GM12872 (cell line): ENCODE measurements around the gene MAN1C1.

Source experiments
- TF ChIP-seq, protein P1 (sequence below): IDR thresholded peaks from 3 replicates; pipeline ENCODE4 v1.5.1; 2011; ENCODE audit warnings: low read depth, mild to moderate bottlenecking, low read length, moderate library complexity; ENCODE audit not compliant: insufficient read depth

The MAN1C1 gene

GRCh38 chr1:25706146-25707089, 89.8 kb downstream of the MAN1C1 start:
- TF ChIP-seq, protein P1, sequence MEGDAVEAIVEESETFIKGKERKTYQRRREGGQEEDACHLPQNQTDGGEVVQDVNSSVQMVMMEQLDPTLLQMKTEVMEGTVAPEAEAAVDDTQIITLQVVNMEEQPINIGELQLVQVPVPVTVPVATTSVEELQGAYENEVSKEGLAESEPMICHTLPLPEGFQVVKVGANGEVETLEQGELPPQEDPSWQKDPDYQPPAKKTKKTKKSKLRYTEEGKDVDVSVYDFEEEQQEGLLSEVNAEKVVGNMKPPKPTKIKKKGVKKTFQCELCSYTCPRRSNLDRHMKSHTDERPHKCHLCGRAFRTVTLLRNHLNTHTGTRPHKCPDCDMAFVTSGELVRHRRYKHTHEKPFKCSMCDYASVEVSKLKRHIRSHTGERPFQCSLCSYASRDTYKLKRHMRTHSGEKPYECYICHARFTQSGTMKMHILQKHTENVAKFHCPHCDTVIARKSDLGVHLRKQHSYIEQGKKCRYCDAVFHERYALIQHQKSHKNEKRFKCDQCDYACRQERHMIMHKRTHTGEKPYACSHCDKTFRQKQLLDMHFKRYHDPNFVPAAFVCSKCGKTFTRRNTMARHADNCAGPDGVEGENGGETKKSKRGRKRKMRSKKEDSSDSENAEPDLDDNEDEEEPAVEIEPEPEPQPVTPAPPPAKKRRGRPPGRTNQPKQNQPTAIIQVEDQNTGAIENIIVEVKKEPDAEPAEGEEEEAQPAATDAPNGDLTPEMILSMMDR: no peak

DNA sequence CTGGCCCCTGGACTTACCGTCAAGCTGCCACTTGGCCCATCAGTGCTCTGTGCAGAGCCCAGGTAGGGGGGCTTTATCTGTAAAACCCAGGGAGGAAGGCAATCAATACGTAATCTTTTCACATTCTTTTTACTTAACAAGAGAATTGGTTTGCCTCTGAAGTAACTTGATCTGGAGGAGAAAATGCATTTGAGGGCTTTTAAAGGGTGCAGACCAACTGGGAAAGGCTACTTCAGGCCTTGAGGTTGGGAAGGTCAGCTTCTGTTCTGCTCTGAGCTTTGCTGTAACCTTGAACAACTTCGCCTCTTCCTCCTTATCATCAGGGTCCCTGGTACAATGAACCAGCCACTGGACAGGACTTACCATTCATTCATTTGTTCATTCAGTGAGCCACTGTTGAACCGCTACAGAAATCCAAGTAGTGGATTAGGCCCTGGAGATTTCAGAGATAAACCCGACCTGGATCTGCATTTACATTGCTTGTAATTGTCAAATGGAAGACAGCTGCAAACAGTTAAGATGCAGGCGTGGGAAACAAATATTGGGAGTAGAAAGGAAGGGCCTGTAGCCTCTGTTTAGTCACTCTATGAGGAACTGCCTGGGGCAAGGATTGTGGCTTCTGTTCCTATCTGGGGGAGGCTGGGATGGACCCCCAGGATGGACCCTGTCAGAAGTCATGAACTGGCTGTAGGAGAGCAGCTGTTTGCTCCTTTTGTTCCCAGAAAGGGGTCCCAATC, 90.9 kb downstream of the MAN1C1 start:
- TF ChIP-seq, protein P1: no peak

DNA sequence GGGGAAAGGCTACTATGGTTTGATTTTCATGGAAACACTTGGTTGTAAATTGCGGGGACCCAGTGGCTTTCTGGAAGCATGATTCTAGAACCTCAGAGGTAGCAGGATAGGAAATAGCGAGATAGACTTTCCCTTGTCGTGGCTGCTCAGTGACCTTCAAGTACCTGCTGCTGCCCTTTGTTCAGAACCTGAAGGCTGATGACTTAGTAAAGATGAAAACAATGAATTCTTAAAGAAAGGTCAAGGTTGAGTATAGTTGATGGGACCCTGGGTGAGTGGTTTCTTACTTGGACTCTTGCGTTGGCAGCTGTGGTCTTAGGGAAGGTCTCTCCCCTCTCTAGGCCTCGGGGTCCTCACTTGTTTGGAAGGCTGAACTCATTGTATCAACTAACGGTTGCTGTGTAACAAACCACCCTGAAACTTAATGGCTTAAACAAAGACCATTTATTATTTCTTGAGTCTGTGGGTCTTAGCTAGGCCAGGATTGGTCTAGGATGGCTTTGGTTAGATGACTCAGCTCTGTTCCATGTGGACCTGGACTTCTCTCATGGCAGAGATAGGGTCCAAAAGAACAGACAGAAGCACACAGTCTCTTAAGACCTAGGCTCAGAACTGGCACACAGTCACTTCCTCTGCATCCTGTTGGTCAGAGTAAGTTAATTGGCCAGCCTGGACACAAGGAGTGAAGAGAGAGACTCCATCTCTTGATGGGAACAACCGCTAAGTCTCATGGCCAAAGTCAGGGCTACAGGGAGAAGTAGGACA, 94.2 kb downstream of the MAN1C1 start:
- TF ChIP-seq, protein P1: no peak

GRCh38 chr1:25711555-25712298, 95.1 kb downstream of the MAN1C1 start:
- TF ChIP-seq, protein P1: no peak

DNA sequence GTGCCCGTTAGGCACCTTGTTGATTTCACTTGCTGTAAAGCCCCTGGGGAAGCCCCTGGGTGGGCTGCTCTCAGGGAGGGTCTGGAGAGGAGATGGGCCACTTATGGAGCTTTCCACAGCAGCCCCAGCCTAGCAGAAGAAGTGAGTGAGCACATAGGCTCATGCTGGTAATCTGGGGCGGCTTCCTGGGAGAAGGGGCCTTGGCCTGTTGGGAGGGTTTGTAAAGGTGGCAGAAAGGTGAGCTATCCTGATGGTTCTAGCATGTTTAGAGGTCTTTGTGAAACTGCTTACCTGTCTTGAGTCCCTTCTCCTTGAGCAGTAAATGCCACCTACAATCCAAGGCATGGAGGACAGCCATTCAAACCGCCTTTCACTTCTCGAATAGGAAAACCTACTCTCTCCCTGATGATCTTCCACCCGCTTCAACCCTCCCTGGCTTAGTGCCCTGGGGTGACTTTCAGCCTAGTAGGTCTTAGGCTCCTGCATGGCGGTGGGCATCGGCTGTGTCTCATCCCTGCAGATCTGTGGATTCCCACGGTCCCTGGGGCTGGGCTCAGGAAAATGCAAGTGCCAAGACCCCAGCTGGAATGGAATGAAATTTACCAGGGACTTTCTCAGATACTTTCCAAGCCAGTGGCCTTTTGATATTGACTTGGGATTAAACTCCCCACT, 95.8 kb downstream of the MAN1C1 start:
- TF ChIP-seq, protein P1: no peak

GRCh38 chr1:25713961-25714360, 97.4 kb downstream of the MAN1C1 start:
- TF ChIP-seq, protein P1: no peak
